ENCODE results near the gene CBX2.

The CBX2 gene

GRCh38 chr17:79777894-79778503, at the start of gene CBX2:
CBX2 (plus strand) TSS chr17:79778148; CDS start chr17:79778236, 88 bp downstream.
- DNase-seq, result peak; percentile 86
- ATAC-seq, result peak; percentile 66

- peak; percentile 80 for DNase-seq
- peak; percentile 70 for ATAC-seq
Measured at GRCh38 chr17:79728169-79728907, 49.6 kb upstream of the CBX2 start.

- DNase-seq (no peak), ATAC-seq (no peak)
Measured at GRCh38 chr17:79728908-79729471, 49.0 kb upstream of the CBX2 start.

- ATAC-seq (no peak), DNase-seq (no peak)
Measured at GRCh38 chr17:79729761-79730160, 48.2 kb upstream of the CBX2 start.

- ATAC-seq, result no peak
- no peak for DNase-seq
Measured at GRCh38 chr17:79730437-79730768, 47.5 kb upstream of the CBX2 start.

GRCh38 chr17:79730769-79731483, 47.0 kb upstream of the CBX2 start, which contains the start of gene ENPP7:
ENPP7 (plus strand) TSS chr17:79730943; CDS start chr17:79731140, 197 bp downstream.
- ATAC-seq, result no peak
- no peak for DNase-seq

- DNase-seq, result no peak
- no peak for ATAC-seq
Measured at GRCh38 chr17:79732254-79732653, 45.7 kb upstream of the CBX2 start.

GRCh38 chr17:79732804-79733691, 44.9 kb upstream of the CBX2 start:
- no peak for DNase-seq
- ATAC-seq, result no peak

GRCh38 chr17:79733692-79734070, 44.3 kb upstream of the CBX2 start:
- ATAC-seq, result no peak
- no peak for DNase-seq

- ATAC-seq (no peak), DNase-seq (no peak)
Measured at GRCh38 chr17:79735096-79735495, 42.9 kb upstream of the CBX2 start.

GRCh38 chr17:79737046-79737921, 40.7 kb upstream of the CBX2 start:
- no peak for DNase-seq

GRCh38 chr17:79737922-79738578, 39.9 kb upstream of the CBX2 start:
- DNase-seq, result no peak
- ATAC-seq, result no peak

More at GRCh38 chr17:79737046-79737921, 40.7 kb upstream of the CBX2 start:
- ATAC-seq, result no peak

GRCh38 chr17:79738643-79739042, 39.3 kb upstream of the CBX2 start:
- ATAC-seq, result no peak

GRCh38 chr17:79739148-79740062, 38.5 kb upstream of the CBX2 start:
- ATAC-seq (no peak), DNase-seq (no peak)

More at GRCh38 chr17:79738643-79739042, 39.3 kb upstream of the CBX2 start:
- no peak for DNase-seq

- DNase-seq, result no peak
Measured at GRCh38 chr17:79740413-79740812, 37.5 kb upstream of the CBX2 start.

GRCh38 chr17:79741401-79741750, 36.6 kb upstream of the CBX2 start:
- no peak for ATAC-seq
- DNase-seq, result no peak

More at GRCh38 chr17:79740413-79740812, 37.5 kb upstream of the CBX2 start:
- no peak for ATAC-seq

- ATAC-seq (peak; percentile 57), DNase-seq (peak; percentile 82)
Measured at GRCh38 chr17:79741751-79742588, 36.0 kb upstream of the CBX2 start.

- ATAC-seq, result no peak
- DNase-seq, result no peak
Measured at GRCh38 chr17:79742589-79742918, 35.4 kb upstream of the CBX2 start.

All from stimulated activated naive CD8-positive, alpha-beta T cell treated with anti-CD3 and anti-CD28 coated beads, Interleukin-15, Interleukin-2, amounts not matched to agents 100 U/mL and 50 U/mL, for 24 hours (primary cell).